IPS-NIHi11 (cell line): ENCODE data around the gene MSL3.
A peak's percentile ranks its signal among the peaks of the same experiment; 100 is the strongest.

ENCODE experiments used
- DNase-seq: peaks from one replicate; pipeline ENCODE4 v3.0.0; 2012; ENCODE audit warnings: mixed read lengths, low spot score

Gene MSL3, protein sequence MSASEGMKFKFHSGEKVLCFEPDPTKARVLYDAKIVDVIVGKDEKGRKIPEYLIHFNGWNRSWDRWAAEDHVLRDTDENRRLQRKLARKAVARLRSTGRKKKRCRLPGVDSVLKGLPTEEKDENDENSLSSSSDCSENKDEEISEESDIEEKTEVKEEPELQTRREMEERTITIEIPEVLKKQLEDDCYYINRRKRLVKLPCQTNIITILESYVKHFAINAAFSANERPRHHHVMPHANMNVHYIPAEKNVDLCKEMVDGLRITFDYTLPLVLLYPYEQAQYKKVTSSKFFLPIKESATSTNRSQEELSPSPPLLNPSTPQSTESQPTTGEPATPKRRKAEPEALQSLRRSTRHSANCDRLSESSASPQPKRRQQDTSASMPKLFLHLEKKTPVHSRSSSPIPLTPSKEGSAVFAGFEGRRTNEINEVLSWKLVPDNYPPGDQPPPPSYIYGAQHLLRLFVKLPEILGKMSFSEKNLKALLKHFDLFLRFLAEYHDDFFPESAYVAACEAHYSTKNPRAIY

GRCh38 chrX:11757719-11758399, at the start of gene MSL3:
Gene MSL3, plus strand, starts transcription at chrX:11758237. Its CDS starts 27 bp downstream, at chrX:11758264.
- DNase-seq, result peak; percentile 64

DNA sequence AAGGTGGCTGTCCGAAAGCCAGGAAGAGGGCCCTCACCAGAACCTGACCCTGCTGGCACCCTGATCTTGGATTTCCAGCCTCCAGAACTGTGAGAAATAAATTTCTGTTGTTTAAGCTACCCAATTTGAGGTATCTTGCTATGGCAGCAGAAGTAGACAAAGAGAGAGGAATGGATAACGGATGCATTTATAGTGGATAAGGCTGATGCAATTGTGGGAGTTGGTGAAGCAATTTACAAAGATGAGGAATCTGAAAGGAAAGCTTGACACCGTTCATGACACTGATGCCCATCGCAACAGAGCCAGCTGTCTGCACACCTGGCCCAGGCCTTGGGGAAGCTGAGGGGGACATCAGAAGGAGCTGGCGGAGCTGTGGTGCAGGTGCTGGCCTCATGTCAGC, 35.7 kb upstream of the MSL3 start:
- DNase-seq, result no peak

DNA sequence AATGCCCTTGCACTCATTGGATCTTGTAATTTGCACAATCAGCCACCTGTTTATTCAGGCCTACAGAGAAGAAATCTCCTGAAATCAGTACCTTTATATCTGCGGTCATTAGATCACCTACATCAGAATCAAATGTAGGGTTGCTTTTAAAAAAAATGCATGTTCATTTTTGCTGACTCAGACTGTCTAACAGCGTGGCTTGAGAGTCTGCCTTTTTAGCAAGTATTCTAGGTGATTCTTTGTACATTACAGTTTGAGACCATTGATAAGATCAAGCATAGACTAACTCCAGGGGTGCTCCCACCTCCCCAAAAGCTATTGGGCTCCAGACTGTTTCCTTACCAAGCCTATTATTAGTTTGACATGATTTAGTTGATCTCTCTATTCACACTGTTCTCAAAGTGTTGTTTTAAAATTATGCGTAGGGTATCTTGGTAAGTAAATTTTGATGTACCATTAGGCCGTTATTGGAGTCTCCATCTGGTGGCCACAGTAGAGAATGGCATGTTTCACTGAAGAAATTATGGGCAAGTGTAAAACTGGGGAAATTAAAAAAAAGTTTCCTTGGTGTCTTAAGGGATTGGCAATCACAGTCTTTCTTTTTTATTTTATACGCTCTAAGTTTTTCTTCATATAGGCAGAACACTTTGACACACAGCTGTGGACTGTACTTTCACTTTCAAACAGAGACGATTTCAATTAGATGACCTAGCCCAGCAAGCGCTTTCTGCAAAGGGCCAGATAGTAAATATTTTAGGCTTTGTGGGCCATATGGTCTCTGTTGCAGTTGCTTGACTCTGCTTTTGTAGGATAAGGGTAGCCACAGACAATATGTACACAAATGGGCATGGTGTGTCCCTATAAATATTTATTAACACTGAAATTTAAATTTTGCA, 33.7 kb upstream of the MSL3 start:
- DNase-seq, result peak; percentile 12

GRCh38 chrX:11725631-11726442, 32.2 kb upstream of the MSL3 start:
- no peak for DNase-seq

GRCh38 chrX:11728556-11728955, 29.5 kb upstream of the MSL3 start:
- no peak for DNase-seq

DNA sequence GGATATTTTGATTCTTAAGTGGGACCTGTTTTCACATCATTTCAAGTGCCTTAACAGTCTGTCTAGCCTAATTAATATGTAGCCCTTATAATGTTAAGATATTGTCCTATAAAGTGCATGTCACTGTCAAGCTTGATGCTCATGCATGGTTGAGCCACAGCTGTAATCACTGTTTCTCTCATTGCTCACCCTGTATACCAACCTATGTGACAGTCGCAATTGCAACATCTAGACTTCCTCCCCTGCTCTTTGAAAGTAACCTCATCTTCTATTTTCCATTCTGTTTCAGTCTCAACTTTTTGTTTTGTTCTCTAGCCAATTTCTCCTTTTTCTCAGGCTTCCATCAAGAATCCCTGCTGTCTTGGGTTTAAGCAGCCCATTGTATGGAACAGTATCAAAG, 24.4 kb upstream of the MSL3 start:
- DNase-seq, result no peak

DNA sequence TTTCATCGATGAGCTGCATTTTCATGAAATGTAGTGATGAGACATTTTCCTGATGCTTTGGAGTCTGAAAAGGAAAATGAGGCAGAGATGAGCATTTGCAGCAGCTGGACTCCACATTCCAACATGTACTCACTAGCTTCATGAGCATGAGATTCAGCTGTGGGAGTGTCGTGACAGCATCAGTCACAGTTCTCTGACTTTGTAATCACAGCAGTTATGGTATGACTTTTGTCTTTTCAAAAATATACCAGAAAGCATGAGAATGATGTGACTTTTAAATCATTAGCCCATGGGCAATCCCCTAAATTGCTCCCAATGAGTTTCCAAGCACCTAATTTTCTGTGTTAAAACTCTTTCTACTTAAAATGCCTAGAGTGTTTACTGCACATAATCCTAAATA, 18.3 kb upstream of the MSL3 start:
- no peak for DNase-seq

GRCh38 chrX:11740794-11741193, 17.2 kb upstream of the MSL3 start:
- no peak for DNase-seq

- DNase-seq, result no peak
Measured at GRCh38 chrX:11741574-11741973, 16.5 kb upstream of the MSL3 start.

DNA sequence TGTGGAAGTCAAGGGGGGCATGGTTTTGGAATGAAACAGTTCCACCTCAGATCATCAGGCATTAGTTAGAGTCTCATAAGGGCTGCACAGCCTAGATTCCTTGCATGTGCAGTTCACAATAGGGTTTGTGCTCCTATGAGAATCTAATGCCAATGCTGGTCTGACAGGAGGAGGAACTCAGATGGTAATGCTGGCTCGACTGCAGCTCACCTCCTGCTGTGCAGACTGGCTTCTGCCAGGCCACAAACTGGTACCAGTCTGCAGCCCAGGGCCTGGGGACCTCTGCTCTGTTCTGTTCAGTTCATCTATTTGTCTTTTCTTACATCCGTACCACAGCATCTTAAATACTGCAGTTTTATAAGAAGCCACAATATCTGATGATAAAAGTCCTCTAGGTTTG, 12.2 kb upstream of the MSL3 start:
- no peak for DNase-seq

DNA sequence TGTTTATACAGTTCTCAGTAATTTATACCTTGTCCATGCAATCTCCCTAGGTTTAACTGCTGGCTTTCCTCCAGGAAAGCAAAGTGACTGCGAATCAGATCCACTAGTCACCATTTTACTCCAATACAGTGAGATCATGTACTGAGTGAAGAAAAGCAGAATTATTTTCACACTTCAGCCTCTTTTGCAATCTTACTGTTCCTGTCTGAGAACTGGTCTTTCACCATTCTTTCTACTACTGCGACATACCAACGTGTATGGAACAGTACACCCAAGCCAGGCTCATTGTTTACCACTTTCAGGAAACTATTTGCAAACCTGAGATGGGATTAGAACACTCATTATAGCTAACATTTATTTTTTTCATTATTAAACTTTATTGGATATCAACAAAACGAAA, 8.0 kb upstream of the MSL3 start:
- no peak for DNase-seq

- DNase-seq, result no peak
Measured at GRCh38 chrX:11750694-11751093, 7.3 kb upstream of the MSL3 start.

GRCh38 chrX:11751261-11751660, 6.8 kb upstream of the MSL3 start:
- DNase-seq, result no peak

DNA sequence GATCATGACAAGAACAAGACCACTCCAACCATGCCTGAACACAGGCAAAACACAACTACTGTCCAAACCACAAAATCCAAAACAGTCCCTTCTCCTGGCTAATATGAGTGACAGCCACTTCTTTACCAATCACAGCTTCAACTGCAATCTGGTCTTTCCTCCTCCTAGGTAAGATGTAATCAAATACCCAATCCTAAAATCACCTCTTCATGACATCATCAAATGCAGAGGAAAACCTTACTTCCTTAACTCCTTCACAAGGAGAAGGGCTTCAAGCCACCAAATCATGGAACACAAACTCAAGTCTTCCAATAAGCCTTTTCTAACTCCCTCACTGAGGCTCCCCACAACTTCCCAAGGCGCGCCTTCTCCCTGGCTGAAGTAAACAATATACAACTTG, 4.4 kb upstream of the MSL3 start:
- no peak for DNase-seq

DNA sequence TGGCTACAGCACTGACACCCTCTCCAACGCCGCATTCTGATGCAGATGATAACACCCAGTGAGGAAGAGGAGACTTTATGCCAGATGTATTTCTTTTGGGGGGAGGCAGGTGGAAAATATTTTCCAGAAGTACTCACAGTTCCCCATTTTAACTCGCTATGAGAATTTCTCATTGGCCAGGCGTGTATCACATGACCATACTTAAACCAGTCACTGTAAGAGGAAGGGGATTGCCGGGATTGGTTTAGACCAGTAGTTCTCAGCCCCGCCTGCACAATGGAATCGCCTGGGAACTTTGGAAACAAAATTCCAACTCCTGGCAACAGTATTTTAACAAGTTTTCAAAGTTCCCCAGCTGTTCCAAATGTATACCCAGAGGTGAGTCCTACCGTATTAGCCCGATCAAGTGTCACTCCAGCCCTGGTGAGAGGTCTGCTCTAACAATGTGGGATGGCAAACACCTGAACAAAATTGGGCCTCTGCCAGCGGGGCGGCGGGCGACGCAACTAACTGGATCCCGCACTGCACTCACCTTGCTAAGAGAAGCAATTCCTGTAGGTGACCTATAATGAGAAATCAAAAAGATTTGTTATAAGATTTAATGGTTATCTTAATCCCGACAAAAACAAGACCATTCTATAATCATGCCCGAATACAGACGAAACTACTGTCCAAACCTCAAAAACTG, 2.9 kb upstream of the MSL3 start:
- DNase-seq, result no peak

DNA sequence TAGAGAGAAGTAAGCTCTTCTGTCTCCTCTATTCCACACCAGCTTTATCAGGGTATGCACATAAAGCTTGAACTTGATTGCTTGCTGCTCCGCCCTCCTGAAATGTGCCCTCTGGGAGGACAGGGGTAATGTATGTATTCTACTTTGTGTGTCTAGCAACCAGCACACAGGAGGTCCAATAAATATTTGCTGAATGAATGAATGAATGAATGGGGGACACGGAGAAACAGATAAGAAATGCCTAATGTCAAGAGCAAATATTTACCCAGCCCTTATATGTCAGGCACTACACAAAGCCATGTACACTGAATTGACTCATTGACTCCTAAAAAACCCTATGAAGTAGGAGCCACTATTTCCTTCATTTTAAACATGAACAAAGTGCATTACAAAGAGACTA, 2.3 kb upstream of the MSL3 start:
- no peak for DNase-seq

DNA sequence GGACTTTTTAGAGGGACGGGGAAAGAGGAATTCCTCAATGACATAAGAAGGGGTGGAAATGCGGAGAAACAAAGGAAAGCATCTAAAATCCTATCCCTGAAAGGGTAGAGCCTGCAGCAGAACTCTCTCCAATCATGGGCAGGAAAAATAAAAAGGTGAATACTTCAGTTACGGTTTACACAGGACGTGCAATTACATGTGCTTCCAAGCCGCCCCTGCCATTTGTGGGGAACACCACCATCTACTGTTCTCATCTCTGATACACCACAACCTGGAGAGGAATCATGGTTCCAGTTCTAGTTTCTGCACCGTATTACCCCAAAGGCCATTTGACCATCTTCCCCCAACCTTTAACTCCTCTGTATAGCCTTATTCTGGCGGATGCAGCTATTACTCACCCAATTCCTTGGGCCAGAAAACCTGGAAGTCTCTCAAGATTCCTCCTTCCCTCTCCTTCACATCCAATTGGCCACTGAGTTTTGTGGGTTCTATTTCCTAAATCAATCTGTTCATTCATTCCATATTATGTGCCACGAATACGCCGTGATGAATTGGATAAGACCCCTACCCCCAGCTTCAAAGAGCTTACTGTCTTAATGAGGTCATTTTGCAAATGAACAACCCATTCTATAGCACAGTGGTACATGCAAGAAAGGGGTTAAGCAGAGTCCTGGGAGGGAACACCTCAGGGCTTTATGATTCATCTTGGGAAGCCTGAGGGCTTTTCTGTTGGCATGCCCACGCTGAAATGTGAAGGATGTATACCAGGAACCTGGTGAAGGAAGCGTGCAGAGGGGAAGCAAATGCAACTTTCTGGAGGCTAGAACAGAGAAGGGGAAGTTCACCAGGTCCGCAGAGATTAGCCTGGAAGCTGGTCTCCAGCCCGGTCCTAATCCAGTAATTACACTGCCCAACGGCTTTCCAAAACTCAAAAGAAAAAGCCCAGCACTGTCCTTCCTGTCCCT, 1.4 kb upstream of the MSL3 start:
- DNase-seq, result no peak

DNA sequence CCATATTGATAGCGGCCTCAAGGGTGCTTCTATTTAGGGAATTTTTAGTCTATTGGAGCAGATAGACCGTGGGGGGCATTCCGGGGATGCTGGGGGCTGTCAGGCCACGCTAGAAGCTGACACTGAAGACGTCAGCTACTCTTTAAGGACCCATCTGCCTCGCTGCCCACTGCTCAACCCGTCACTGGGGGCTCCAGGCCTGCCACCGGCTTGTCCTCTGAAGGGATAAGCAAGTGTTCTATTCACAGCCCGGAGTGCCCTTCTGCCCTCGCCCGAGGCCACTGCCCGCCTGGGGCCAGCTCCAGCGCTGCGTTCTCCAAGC, 679 bp upstream of the MSL3 start:
- no peak for DNase-seq

- DNase-seq, result peak; percentile 70
Measured at GRCh38 chrX:11758400-11759171, 549 bp downstream of the MSL3 start.
